IPS DF 4.7 (cell line): Measurements from ENCODE around the gene EGFR.

Experiments used
- DNase-seq: peaks from one replicate; pipeline ENCODE4 v3.0.0-alpha.2; 2013; ENCODE audit warnings: low spot score; ENCODE audit errors: extremely low read depth

The EGFR gene

GRCh38 chr7:55144333-55145317, 125.8 kb downstream of the EGFR start:
- DNase-seq, result no peak

- DNase-seq, result no peak
Measured at GRCh38 chr7:55145606-55146005, 126.8 kb downstream of the EGFR start.

GRCh38 chr7:55147101-55147500, 128.3 kb downstream of the EGFR start:
- DNase-seq, result no peak

DNA sequence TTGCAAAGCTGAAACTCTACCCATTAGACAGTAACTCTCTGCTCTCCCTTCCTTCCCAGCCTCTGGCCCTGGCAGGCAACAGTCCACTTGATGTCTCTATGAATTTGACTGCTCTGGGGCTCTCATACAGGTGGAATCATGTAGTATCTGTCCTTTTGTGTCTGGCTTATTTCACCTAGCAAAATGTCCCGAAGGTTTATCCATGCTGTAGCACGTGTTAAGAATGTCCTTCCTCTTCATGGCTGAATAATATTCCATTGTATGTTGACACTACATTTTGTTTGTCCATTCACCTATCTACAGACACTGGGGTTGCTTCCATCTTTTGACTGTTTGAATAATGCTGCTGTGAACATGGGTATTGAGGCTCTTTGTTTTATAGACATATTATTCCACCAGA, 128.9 kb downstream of the EGFR start:
- no peak for DNase-seq

- DNase-seq, result no peak
Measured at GRCh38 chr7:55148571-55148970, 129.8 kb downstream of the EGFR start.

DNA sequence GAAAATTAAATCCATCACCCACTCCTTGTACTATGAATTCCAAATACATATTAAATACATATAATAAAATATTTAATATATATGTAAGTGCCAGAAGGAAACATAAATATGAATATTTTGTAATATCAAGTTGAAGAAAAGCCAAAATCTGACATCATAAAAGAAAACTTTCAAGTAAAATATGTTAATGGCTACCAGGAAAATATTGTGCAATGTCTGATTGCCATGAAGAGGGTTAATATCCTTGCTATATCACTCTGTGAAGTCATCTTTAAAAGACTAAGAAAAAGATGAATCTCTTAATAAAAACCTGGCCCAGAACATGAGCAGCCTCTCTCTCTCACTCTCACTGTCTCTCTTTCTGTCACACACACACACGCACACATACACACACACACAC, 130.2 kb downstream of the EGFR start:
- no peak for DNase-seq

- DNase-seq, result no peak
Measured at GRCh38 chr7:55150166-55150565, 131.3 kb downstream of the EGFR start.

DNA sequence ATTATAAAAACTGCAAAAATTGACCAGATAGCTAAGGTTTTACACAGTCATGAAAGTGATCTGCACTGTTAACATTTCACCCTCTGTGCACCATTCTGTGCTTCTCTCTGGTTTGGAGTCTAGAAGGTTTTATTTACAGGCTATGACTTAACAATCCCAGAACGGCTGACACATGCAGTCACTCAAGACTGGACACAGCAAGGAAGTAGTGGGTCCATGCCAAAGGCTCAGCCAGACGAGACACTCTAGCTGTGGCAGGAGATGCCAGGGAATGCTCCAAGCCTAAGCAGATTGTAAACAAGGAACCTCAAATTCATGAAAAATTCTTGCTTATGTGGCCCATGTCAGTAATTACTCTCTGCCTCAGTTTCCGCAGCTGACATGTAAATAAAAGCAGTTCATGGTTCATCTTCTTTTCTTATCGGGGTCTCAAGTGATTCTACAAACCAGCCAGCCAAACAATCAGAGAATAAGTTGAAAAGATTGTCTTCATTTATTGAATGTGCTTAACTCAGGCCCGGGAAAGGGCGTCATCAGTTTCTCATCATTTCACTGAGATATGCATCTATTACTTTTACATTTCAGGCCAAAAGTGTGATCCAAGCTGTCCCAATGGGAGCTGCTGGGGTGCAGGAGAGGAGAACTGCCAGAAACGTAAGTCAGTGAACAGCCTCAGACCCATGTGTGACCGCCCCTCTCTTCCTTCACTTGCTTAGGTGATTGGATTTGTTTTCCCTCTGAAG, 132.1 kb downstream of the EGFR start:
- DNase-seq, result no peak

- DNase-seq, result no peak
Measured at GRCh38 chr7:55152516-55152915, 133.7 kb downstream of the EGFR start.

DNA sequence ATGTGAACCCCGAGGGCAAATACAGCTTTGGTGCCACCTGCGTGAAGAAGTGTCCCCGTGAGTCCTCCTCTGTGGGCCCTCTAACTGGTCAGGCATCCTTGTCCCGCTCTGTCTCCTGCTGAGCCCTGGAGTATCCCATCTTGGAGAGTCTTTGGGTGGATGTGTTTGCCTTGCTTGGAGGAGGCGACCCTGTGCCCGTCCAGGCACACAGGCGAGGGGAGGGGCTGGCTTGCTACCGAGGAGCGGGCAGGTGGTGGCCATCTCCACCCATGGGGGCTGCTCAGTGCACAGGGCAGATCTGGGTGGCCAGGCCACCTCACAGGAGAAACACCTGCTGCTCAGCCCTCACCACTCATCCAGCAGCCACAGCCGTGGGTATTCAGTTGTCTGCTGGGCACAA, 135.3 kb downstream of the EGFR start:
- DNase-seq, result no peak

DNA sequence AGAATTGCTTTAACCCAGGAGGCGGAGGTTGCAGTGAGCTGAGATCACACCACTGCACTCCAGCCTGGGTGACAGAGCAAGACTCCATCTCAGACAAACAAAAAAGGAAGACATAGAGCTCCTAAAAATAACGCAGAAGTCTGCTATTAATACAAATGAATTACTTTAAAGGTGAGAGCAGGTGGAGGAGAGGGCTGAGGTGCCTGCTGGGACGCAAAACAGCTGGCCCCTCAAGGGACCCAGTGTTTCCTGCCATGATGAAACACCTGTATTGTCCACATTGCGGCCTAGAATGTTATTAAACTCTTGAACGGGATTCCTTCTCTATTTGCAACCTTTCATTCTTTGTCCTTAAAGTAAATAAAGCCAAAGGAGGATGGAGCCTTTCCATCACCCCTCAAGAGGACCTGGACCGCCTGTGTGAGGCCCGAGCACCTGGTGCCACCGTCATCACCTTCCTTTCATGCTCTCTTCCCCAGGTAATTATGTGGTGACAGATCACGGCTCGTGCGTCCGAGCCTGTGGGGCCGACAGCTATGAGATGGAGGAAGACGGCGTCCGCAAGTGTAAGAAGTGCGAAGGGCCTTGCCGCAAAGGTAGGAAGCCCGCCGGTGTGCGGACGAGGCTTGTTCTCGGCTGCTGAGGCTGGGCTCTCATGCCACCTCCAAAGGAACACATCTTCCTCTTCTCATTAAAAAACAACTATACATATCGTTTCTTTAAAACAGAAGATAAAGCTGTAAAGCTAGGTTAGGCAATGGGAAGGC, 136.7 kb downstream of the EGFR start:
- DNase-seq, result no peak

DNA sequence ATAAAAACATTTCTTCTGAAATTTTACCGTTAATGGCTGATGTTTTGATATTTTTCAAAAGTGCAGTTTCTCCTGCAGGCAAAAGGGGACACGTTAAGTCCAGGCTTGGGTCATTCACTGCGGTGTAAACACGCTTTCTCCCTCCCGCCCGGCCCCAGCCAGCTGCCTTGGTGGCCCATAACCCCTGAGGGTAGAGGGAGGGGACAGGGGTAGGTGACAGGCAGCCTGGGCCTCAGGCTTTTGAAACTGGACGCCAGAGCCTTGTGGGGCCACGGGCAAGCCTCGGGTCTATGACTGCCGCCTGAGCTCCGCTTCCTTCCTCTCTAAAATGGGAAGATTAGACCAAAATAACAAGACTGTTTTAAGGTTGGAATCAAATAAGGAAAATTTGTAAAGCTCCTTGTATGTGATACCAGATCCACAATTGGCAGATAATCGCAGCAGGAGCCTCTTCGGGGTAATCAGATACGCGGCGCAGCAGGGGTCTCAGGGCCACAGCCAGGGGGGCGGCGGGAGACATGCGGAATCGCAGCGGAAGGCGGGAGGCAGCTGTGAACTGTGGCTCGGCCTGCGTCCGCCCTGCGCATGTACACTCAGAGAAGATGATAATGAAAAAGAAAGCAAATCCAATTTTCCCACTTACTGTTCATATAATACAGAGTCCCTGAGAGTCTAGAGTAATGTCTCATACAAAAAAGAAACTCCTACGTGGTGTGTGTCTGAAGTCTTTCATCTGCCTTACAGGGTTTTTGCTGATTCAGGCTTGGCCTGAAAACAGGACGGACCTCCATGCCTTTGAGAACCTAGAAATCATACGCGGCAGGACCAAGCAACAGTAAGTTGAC, 138.3 kb downstream of the EGFR start:
- no peak for DNase-seq

DNA sequence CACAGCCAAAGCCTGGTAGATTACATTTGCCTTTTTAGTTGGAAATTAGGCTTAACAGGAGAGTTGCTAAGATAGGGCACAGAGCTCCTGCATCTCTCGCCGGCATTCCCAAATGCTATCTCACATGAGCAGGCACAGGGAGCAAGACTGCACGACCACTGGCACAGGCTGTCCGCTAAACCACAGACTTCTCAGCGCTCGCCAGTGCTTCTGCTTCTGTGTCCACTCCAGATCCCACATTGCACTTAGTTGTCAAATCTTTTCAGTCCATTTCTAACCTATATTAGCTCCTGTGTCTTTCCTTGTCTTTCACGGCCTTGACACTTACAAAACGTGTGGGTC, 138.9 kb downstream of the EGFR start:
- no peak for DNase-seq

DNA sequence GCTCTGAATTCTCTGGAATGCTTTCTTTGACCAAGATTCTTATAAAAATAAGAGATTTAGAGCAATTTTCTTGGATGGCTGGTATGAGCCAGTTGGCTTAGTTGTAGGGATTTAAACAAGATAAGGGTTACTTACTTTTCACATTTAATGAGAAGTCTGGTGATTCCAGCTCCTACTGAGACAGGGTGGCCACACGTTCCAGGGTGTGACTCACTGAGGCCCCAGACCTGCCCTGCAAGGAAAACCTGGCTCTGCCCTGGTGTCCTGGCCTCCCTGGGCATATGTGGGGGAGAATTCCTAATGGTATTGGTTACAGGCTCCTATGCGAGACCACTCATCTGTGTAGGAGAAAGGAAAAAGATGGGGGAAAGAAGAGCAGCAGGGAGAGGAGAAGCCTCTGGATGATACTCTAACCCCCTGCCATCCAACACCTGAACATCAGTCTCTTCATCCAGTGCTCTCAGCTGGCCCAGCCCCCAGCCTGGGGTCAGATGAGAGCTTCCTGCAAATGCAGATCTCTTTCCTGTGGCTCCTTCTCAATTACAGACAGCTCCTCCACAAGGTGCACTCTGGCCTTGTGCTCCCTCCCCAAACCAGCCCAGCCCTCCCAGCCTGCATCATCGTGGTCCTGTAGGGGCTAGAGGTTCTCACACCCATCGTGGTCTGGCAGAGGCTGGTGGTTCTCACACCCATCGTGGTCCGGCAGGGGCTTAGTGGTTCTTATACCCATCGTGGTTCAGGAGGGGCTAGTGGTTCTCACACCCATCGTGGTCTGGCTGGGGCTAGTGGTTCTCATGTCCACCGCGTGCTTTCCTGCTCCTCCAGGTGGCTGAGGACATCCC, 139.9 kb downstream of the EGFR start:
- DNase-seq, result no peak

DNA sequence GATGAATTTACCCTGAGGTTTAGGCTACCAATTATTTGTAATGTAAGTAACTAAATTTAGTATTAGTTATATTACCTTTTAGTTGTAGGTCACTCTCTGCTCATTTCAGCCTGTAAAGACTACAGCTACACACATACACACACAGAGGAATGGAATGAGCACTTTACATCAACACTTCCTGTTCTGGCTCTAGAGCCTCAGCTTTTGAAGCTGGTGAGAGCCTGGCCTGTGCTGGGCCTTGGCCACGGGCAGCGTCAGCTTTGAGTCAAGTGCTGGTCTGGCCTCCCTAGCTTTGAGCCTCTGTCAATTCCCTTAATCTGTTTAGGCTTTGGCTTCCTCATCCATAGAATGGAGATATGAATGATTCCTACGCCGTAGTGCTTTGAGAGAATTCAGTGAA, 141.7 kb downstream of the EGFR start:
- DNase-seq, result no peak

- no peak for DNase-seq
Measured at GRCh38 chr7:55161154-55161687, 142.4 kb downstream of the EGFR start.

DNA sequence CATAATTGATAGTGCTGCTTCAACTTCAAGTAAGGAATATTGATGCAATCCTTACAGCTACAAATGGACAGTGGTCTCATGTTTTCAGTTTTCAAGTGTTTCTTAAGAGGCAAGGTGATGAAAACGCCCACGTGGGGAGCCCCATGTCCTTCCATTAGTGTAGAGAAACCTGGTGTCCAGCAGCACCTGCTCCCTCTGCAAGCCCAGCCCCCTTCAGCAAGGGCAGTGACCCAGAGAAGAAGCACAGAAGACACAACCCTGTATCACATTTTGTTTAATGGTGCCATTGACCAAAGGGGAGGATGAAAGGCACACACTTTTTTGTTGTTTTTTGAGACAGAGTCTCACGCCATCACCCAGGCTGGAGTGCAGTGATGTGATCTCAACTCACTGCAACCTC, 143.7 kb downstream of the EGFR start:
- DNase-seq, result no peak

- no peak for DNase-seq
Measured at GRCh38 chr7:55163733-55164132, 144.9 kb downstream of the EGFR start.

DNA sequence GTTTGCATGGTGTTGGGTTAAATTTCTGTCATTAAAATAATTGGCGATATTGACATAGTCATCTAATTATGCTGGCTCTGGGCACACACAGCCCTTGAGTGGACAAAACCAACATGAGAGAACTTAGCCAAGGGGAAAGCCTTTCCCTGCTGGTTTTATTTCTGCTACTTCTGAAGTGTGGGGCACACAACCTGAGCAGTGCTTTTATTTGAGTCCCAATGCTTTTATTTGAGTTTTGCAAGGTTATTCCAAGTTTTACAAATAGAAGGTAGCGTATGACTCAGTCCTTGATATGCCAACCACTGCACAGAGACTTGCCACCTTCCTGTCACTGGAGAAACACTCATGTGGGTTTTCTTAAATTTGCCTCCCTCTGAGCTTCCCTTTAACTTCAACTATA, 145.7 kb downstream of the EGFR start:
- no peak for DNase-seq
